ENCODE results near the gene CRLF3.
"Not testable (repeated sequence)": the region's sequence is repeated elsewhere in the genome, so short reads cannot be mapped to it uniquely, and the experiment has no call there.

CRLF3 gene

GRCh38 chr17:30735644-30736043, 88.8 kb downstream of the CRLF3 start:
- DNase-seq (ENCODE audit: low spot score), result not testable (repeated sequence)

GRCh38 chr17:30735206-30735605, 89.3 kb downstream of the CRLF3 start:
- DNase-seq (ENCODE audit: low spot score), result not testable (repeated sequence)

- DNase-seq (ENCODE audit: low spot score), result not testable (repeated sequence)
Observed at GRCh38 chr17:30734153-30734552, 90.3 kb downstream of the CRLF3 start.

Data from kidney tubule cell (primary cell).